ENCODE measurements around the gene SCP2D1.
A peak's percentile ranks its signal among the peaks of the same experiment; 100 is the strongest.
"Not testable (repeated sequence)": the region's sequence is repeated elsewhere in the genome, so short reads cannot be mapped to it uniquely, and the experiment has no call there.

Gene SCP2D1

DNA sequence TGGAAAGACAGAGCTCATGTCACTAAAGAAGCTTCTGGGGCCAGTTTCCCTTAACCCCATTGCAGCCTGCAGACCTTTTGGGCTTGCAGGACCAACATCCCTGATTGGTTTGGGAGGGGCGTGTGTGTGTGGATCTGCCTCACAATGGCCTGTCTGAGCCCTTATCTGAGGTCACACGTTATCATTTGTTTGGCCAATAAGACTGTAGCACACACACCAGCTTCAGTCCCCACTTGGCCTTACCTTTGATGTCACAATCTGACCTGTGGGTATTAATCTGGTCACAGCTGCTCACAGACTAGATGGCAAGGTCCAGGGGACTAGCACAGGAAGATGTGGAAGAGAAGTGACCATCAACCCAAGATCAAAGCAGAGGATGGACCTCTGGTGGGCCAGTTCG, at the start of gene SCP2D1:
TSS of gene SCP2D1 (plus strand) at position 301 of the 400 bp plus-strand sequence. CDS start at position 334, 33 bp downstream.
- H3K9me3 Mint-ChIP-seq, result peaks cover 2% of the 10 kb centered on the region
- peaks cover 5% of the 10 kb centered on the region for H3K4me1 Mint-ChIP-seq
- ATAC-seq, result no peak
- H3K27me3 Mint-ChIP-seq, result peaks cover 8% of the 10 kb centered on the region
- H3K27ac Mint-ChIP-seq, result no peak within 1 kb of the TSS
- no peak within 1 kb of the TSS for H3K4me3 Mint-ChIP-seq
- H3K36me3 Mint-ChIP-seq, result no peaks in the 10 kb centered on the region

DNA sequence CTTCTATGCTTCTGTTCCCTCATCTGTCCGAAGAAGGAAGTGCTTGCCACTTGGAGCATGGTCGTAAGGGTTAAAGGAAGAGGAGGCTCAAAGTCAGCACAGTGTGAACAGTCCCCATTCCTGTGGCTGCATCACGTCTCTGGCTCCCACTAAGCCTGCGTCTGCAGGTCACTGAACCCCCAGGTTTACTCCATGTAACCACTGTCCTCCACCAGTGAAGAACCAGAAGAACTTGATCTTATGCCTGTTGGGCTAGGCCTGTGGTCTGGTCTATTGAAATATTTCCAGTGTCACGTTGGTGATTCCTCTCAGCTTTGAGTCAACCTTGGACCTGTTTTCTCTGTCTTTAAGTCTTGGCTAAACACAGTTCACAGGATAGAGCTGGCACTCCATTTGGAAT, 45.9 kb upstream of the SCP2D1 start:
- no peak overlapping the region for H3K27ac Mint-ChIP-seq
- no peaks in the 10 kb centered on the region for H3K4me1 Mint-ChIP-seq
- peaks cover 20% of the 10 kb centered on the region for H3K36me3 Mint-ChIP-seq
- no peaks in the 10 kb centered on the region for H3K27me3 Mint-ChIP-seq
- H3K4me3 Mint-ChIP-seq, result no peak overlapping the region
- H3K9me3 Mint-ChIP-seq, result no peaks in the 10 kb centered on the region
- no peak for ATAC-seq

- Mint-ChIP-seq H3K27me3 (peaks cover 12% of the 10 kb centered on the region), H3K4me1 (no peaks in the 10 kb centered on the region), H3K36me3 (no peaks in the 10 kb centered on the region), H3K4me3 (no peak overlapping the region), H3K27ac (no peak overlapping the region), H3K9me3 (no peaks in the 10 kb centered on the region)
- no peak for ATAC-seq
These were observed 40.0 kb upstream of the SCP2D1 start for GRCh38 chr20:18773566-18773965.

- H3K27ac Mint-ChIP-seq, result no peak overlapping the region
- no peak for ATAC-seq
- peaks cover 12% of the 10 kb centered on the region for H3K27me3 Mint-ChIP-seq
- no peaks in the 10 kb centered on the region for H3K36me3 Mint-ChIP-seq
- H3K4me3 Mint-ChIP-seq, result no peak overlapping the region
- H3K9me3 Mint-ChIP-seq, result no peaks in the 10 kb centered on the region
- H3K4me1 Mint-ChIP-seq, result no peaks in the 10 kb centered on the region
These were observed 39.4 kb upstream of the SCP2D1 start for GRCh38 chr20:18774207-18774606.

DNA sequence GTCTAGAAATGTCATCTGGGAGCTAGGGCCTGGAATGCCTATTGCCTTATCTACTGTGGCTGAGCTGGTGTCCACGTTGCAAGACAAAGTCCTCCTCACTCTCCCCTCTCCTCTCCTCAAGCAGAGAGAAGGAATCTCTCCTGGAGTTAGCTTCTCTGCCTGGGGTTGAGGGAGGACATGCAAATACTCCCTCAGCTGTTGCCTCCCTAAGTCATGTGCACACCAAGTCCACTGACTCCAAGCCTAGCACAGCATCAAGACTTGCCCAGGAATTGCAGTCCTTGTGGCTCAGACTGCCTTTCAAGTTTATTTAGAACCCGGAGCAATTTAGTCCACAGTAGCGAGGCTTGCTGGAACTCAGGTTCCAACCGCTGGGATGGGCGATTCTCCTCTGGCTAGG, 38.0 kb upstream of the SCP2D1 start:
- Mint-ChIP-seq H3K36me3 (no peaks in the 10 kb centered on the region), H3K27me3 (peaks cover 12% of the 10 kb centered on the region), H3K4me1 (no peaks in the 10 kb centered on the region), H3K27ac (no peak overlapping the region), H3K4me3 (no peak overlapping the region), H3K9me3 (no peaks in the 10 kb centered on the region)
- no peak for ATAC-seq

DNA sequence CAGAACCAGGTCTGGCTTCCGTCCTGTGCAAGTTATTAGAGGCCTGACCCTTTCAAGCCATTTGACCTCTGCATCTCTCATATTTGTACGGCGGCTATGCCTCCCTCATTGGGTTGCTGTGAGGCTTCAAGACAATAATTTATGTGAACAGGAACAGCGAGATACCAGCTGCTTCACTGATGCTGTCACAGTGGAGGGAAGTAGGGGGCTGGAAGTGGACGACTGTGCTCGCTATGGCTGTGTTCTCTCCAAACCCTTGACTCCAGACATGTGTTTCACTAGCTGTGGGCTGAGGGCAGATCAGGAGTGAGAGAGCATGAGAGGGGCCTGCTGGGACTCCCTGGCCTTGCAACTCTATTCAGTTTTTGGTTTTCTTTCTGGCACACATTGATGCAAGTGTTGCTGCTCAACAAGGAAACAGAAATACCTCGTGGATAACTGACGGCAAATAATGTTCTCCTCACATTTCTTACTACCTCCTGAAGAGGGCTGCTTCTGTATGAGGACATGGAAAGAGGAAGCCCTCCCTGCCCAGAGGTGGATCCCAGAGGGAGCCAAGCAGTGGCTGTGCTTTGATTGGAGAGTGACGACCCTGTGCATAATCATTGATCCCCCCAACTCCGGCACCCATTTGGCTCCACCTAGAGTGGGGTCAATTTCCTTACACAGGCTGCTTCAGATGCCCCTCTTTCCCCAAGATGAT, 34.7 kb upstream of the SCP2D1 start:
- Mint-ChIP-seq H3K27me3 (peaks cover under 1% of the 10 kb centered on the region), H3K4me3 (no peak overlapping the region), H3K9me3 (no peaks in the 10 kb centered on the region), H3K27ac (no peak overlapping the region), H3K36me3 (no peaks in the 10 kb centered on the region), H3K4me1 (no peaks in the 10 kb centered on the region)
- no peak for ATAC-seq

GRCh38 chr20:18780385-18781130, 33.0 kb upstream of the SCP2D1 start:
- H3K4me3 Mint-ChIP-seq, result no peak overlapping the region
- H3K27me3 Mint-ChIP-seq, result no peaks in the 10 kb centered on the region
- H3K9me3 Mint-ChIP-seq, result no peaks in the 10 kb centered on the region
- ATAC-seq, result no peak
- H3K36me3 Mint-ChIP-seq, result no peaks in the 10 kb centered on the region
- no peaks in the 10 kb centered on the region for H3K4me1 Mint-ChIP-seq
- no peak overlapping the region for H3K27ac Mint-ChIP-seq

- no peaks in the 10 kb centered on the region for H3K36me3 Mint-ChIP-seq
- no peaks in the 10 kb centered on the region for H3K4me1 Mint-ChIP-seq
- ATAC-seq, result no peak
- H3K27ac Mint-ChIP-seq, result no peak overlapping the region
- H3K27me3 Mint-ChIP-seq, result no peaks in the 10 kb centered on the region
- no peaks in the 10 kb centered on the region for H3K9me3 Mint-ChIP-seq
- no peak overlapping the region for H3K4me3 Mint-ChIP-seq
These were observed 32.1 kb upstream of the SCP2D1 start for GRCh38 chr20:18781509-18781908.

- Mint-ChIP-seq H3K4me3 (no peak overlapping the region), H3K36me3 (no peaks in the 10 kb centered on the region), H3K9me3 (peaks cover 5% of the 10 kb centered on the region), H3K27me3 (no peaks in the 10 kb centered on the region), H3K4me1 (no peaks in the 10 kb centered on the region), H3K27ac (no peak overlapping the region)
- ATAC-seq, result no peak
These were observed 30.1 kb upstream of the SCP2D1 start for GRCh38 chr20:18783385-18783959.

GRCh38 chr20:18787046-18787445, 26.5 kb upstream of the SCP2D1 start:
- H3K27me3 Mint-ChIP-seq, result peaks cover 16% of the 10 kb centered on the region
- not testable (repeated sequence) for ATAC-seq, H3K4me3 Mint-ChIP-seq, H3K36me3 Mint-ChIP-seq, H3K27ac Mint-ChIP-seq, H3K4me1 Mint-ChIP-seq, H3K9me3 Mint-ChIP-seq

- Mint-ChIP-seq H3K9me3 (peaks cover 7% of the 10 kb centered on the region), H3K4me1 (no peaks in the 10 kb centered on the region), H3K27ac (no peak overlapping the region), H3K4me3 (no peak overlapping the region), H3K27me3 (peaks cover 25% of the 10 kb centered on the region), H3K36me3 (no peaks in the 10 kb centered on the region)
- no peak for ATAC-seq
These were observed 25.6 kb upstream of the SCP2D1 start for GRCh38 chr20:18788021-18788420.

DNA sequence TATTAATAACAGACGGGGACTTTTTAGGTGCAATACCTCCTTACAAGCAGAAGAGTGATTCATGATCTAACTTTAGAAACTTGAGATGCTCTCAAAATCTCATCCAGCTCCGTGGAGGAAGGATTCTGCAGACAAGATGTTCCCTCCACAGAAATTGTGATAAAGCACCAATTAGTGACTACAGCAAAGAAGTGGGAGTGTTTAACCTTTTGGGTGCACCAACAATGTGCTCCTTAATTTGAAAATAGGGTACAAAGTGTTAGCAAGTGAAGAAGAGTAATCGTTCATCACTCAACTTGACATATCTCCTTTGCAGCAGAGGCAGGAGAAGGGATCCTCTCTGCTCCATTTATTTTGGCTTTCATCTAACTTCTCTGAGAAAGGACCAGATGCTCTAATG, 22.8 kb upstream of the SCP2D1 start:
- Mint-ChIP-seq H3K9me3 (peaks cover 7% of the 10 kb centered on the region), H3K36me3 (no peaks in the 10 kb centered on the region), H3K4me3 (no peak overlapping the region), H3K27me3 (peaks cover 26% of the 10 kb centered on the region), H3K27ac (no peak overlapping the region), H3K4me1 (peaks cover 10% of the 10 kb centered on the region)
- no peak for ATAC-seq

GRCh38 chr20:18793625-18794427, 19.8 kb upstream of the SCP2D1 start:
- Mint-ChIP-seq H3K27ac (peak overlapping the region; percentile 87), H3K4me1 (peaks cover 10% of the 10 kb centered on the region), H3K9me3 (peaks cover 2% of the 10 kb centered on the region), H3K36me3 (no peaks in the 10 kb centered on the region), H3K27me3 (peaks cover 26% of the 10 kb centered on the region), H3K4me3 (peak overlapping the region; percentile 84)
- ATAC-seq, result peak; percentile 97

GRCh38 chr20:18794428-18794787, 19.2 kb upstream of the SCP2D1 start:
- no peak for ATAC-seq
- peaks cover 2% of the 10 kb centered on the region for H3K9me3 Mint-ChIP-seq
- H3K27me3 Mint-ChIP-seq, result peaks cover 25% of the 10 kb centered on the region
- peak overlapping the region; percentile 84 for H3K4me3 Mint-ChIP-seq
- peaks cover 10% of the 10 kb centered on the region for H3K4me1 Mint-ChIP-seq
- H3K36me3 Mint-ChIP-seq, result no peaks in the 10 kb centered on the region
- H3K27ac Mint-ChIP-seq, result peak overlapping the region; percentile 87

DNA sequence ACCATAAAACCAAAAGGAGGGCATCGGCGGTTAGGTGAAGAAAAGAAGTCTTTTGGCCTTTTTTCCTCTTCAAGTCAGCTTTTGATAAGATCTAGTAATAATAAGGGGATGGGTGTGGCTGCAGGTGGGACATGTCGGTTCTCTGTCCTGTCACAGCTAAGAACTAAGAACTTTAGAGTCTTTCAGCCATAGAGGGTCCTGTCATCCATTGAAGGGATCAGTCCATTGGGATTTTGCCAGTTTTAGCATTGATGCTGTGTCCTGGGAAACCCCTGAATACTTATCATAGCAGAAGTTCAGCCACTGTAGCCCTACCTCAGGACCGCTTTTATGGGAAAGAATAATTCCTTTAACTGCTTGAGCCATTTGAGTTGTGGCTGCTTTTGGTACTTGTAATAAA, 18.2 kb upstream of the SCP2D1 start:
- no peaks in the 10 kb centered on the region for H3K36me3 Mint-ChIP-seq
- peaks cover 2% of the 10 kb centered on the region for H3K9me3 Mint-ChIP-seq
- H3K27me3 Mint-ChIP-seq, result peaks cover 15% of the 10 kb centered on the region
- H3K27ac Mint-ChIP-seq, result no peak overlapping the region
- no peak for ATAC-seq
- H3K4me1 Mint-ChIP-seq, result peaks cover 10% of the 10 kb centered on the region
- H3K4me3 Mint-ChIP-seq, result no peak overlapping the region
